OCI-LY7 (cell line): ENCODE data around the gene FGD4. TPM values are rescaled to one million over a fixed set of nuclear protein-coding genes. Genes with fewer than 3 reads are reported as not detected.

Experiments used
- BruUV-seq: library from RNA; stranded (reverse); fragments of 400-500 nt; replicated peaks from 2 replicates; lab custom pipeline; 2021; lab: Mats Ljungman, UMichigan
- CTCF ChIA-PET: fragments of 300-600 bp; sonication (Branson Sonifier 250); formaldehyde crosslinking; loops from one replicate; lab custom pipeline; 2022; ENCODE audit warnings: antibody characterized with exemption; ENCODE audit not compliant: unreplicated experiment; lab: Charles Lee
- POLR2A ChIA-PET: fragments of 300-600 bp; sonication (Branson Sonifier 250); formaldehyde crosslinking; loops from one replicate; lab custom pipeline; 2022; ENCODE audit warnings: antibody characterized with exemption; lab: Charles Lee
- DNase-seq: peaks from one replicate; pipeline ENCODE4 v3.0.0-alpha.2; 2015; ENCODE audit warnings: low spot score
- H2AFZ ChIP-seq: fragments of 200-600 bp; sonication (generic), shearing (Covaris generic); 2 replicates; pipeline ENCODE4 v1.6.1; 2014; ENCODE audit warnings: mild to moderate bottlenecking, antibody characterized with exemption, low read length, moderate library complexity
- H3K27ac ChIP-seq: fragments of 200-600 bp; sonication (generic); 2 replicates; pipeline ENCODE4 v1.5.1; 2014; ENCODE audit warnings: mixed run types, low read depth, mild to moderate bottlenecking, moderate library complexity, low read length, inconsistent platforms; ENCODE audit not compliant: poor library complexity, severe bottlenecking
- H3K36me3 ChIP-seq: fragments of 200-600 bp; sonication (generic); 2 replicates; pipeline ENCODE4 v1.6.1; 2014; ENCODE audit warnings: mild to moderate bottlenecking, antibody characterized with exemption, low read length, moderate library complexity, mixed read lengths; ENCODE audit not compliant: insufficient read depth
- H3K4me1 ChIP-seq: fragments of 200-600 bp; sonication (generic); 2 replicates; pipeline ENCODE4 v1.5.1; 2014; ENCODE audit warnings: mild to moderate bottlenecking, low read length; ENCODE audit not compliant: insufficient read depth, poor library complexity, severe bottlenecking
- H3K4me2 ChIP-seq: fragments of 200-600 bp; sonication (generic); 2 replicates; pipeline ENCODE4 v1.6.1; 2014; ENCODE audit warnings: mild to moderate bottlenecking, low read length
- H3K4me3 ChIP-seq: fragments of 200-600 bp; sonication (generic); 2 replicates; pipeline ENCODE4 v1.5.1; 2014; ENCODE audit warnings: mild to moderate bottlenecking, low read depth, low read length; ENCODE audit not compliant: poor library complexity, severe bottlenecking
- H3K79me2 ChIP-seq: fragments of 200-600 bp; sonication (generic); 2 replicates; pipeline ENCODE4 v1.6.1; 2016; ENCODE audit warnings: low read depth, mild to moderate bottlenecking, low read length, moderate library complexity, mixed read lengths; ENCODE audit not compliant: insufficient read depth
- H3K9me2 ChIP-seq: fragments of 200-600 bp; sonication (generic); 2 replicates; pipeline ENCODE4 v1.6.1; 2016; ENCODE audit warnings: mild to moderate bottlenecking, low read length, mixed read lengths; ENCODE audit not compliant: insufficient read depth
- H3K9me3 ChIP-seq: fragments of 200-600 bp; sonication (generic); 2 replicates; pipeline ENCODE4 v1.6.1; 2014; ENCODE audit warnings: mild to moderate bottlenecking, mixed run types, low read length, mixed read lengths
- H4K20me1 ChIP-seq: fragments of 200-600 bp; sonication (generic); 2 replicates; pipeline ENCODE4 v1.6.1; 2014; ENCODE audit warnings: mild to moderate bottlenecking, antibody characterized with exemption, low read length, moderate library complexity, mixed read lengths; ENCODE audit not compliant: insufficient read depth
- CTCF ChIP-seq: fragments of 200-600 bp; sonication (generic); conservative IDR thresholded peaks from 2 replicates; pipeline ENCODE4 v1.5.1; 2014; ENCODE audit warnings: mild to moderate bottlenecking, antibody characterized with exemption, low read length, moderate library complexity, mixed read lengths
- EZH2phosphoT487 ChIP-seq: fragments of 200-600 bp; sonication (generic); IDR thresholded peaks from 2 replicates; pipeline ENCODE4 v1.6.1; 2018; ENCODE audit warnings: low read depth, borderline replicate concordance, mild to moderate bottlenecking, mixed run types, antibody characterized with exemption, low read length, moderate library complexity, mixed read lengths
- intact Hi-C: fragments of 100-400 bp; cut with micrococcal nuclease; formaldehyde crosslinking; loops from one replicate; pipeline ENCODE4 v1.10.0; 2022; ENCODE audit not compliant: unreplicated experiment
- total RNA-seq, 2 experiments: library from RNA; depleted of rRNA in 1 of 2; stranded (reverse); fragments of >200 nt in 1 of 2; shearing (Covaris generic) in 1 of 2; gene quantifications; 2 replicates each; pipeline ENCODE4 v1.2.3, GENCODE V29; 2014 to 2022

The FGD4 gene
- total RNA-seq, 2 experiments from 2014 or later: 14.9 to 19.3 TPM

DNA sequence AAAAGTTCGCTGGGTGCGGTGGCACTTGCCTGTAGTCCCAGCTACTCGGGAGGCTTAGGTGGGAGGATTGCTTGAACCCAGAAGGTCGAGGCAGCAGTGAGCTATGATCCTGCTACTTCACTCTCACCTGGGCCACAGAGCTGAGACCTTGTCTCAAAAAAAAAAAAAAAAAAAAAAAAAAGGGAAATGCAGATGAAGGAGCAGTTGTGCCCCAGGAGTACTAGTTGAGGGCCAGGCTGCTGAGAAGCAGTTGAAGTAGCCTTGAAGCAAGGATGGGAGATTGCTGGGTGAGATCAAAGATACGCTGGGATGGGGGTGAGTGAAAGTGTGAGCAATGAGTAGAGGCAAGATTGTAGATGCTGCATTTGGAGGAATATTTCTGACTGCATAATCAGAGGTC, 186.3 kb downstream of the FGD4 start:
- Histone ChIP-seq H3K4me3 (no peak overlapping the region), H3K4me2 (no peak overlapping the region; the same call in 1 of the 2 replicates), H3K79me2 (no peaks in the 10 kb centered on the region), H2AFZ (no peak overlapping the region), H3K36me3 (peaks cover 57% of the 10 kb centered on the region), H3K9me3 (no peaks in the 10 kb centered on the region), H3K27ac (no peak overlapping the region), H3K4me1 (peaks cover 20% of the 10 kb centered on the region), H3K9me2 (no peaks in the 10 kb centered on the region), H4K20me1 (no peaks in the 10 kb centered on the region)
- no peak for DNase-seq
- ChIA-PET POLR2A (interaction anchor here (0.7 kb wide), 2 partner anchors 10 to 1320 kb away, joined by 3 to 4 read pairs; no protein-coding TSS in a partner anchor), CTCF (interaction anchor here (0.6 kb wide), 1 partner anchor 163 kb away, joined by 4 read pairs; no protein-coding TSS in a partner anchor)
- intact Hi-C loops: no loop called here
- BruUV-seq: no TSS peak
- no peak for TF ChIP-seq CTCF
- no peak for TF ChIP-seq EZH2phosphoT487

- TF ChIP-seq EZH2phosphoT487 (no peak), CTCF (no peak)
- ChIA-PET POLR2A (no interaction called here), CTCF (no interaction called here)
- Histone ChIP-seq H3K79me2 (no peaks in the 10 kb centered on the region), H3K27ac (no peak overlapping the region), H3K4me1 (peaks cover 20% of the 10 kb centered on the region), H3K4me3 (no peak overlapping the region), H4K20me1 (no peaks in the 10 kb centered on the region), H3K36me3 (peaks cover 57% of the 10 kb centered on the region), H2AFZ (no peak overlapping the region), H3K4me2 (no peak overlapping the region; the same call in 1 of the 2 replicates), H3K9me2 (no peaks in the 10 kb centered on the region), H3K9me3 (no peaks in the 10 kb centered on the region)
- no peak for DNase-seq
- intact Hi-C loops: no loop called here
- BruUV-seq: no TSS peak
Observed at GRCh38 chr12:32586390-32586789, 187.0 kb downstream of the FGD4 start.
